GM23248 (cell line): Measurements from ENCODE around the gene PLPPR1.

Source experiments
- EZH2 ChIP-seq: fragments of 200-600 bp; sonication (generic); IDR thresholded peaks from 2 replicates; pipeline ENCODE4 v1.6.1; 2018; ENCODE audit warnings: antibody characterized with exemption, mild to moderate bottlenecking; ENCODE audit not compliant: insufficient read depth, poor library complexity, severe bottlenecking
- EZH2phosphoT487 ChIP-seq: fragments of 200-600 bp; sonication (generic); IDR thresholded peaks from 2 replicates; pipeline ENCODE4 v1.6.1; 2018; ENCODE audit warnings: antibody characterized with exemption, moderate library complexity, mild to moderate bottlenecking, low read depth; ENCODE audit not compliant: insufficient read depth

DNA sequence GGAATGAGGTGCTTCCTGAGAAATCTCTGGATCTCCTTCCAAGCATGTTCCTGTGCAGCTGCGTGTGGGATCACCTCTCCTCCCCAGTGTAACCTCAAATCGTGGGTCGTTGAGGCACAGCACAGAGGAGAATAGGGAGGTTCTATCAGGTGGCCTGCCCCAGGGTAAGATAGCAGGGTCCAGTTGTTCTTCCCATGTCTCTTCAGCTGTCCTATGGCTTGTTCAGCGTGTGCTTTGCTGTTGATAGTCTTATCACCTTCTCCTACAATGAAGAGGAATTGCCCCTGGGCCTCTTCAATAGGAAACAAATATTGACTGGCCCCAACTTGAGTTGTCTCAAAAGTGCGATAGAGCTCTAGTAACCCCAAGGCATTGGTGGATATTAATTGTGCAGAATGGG, 333.9 kb downstream of the PLPPR1 start:
- TF ChIP-seq EZH2 (no peak), EZH2phosphoT487 (no peak)
